GM12878 (cell line): ENCODE data around the gene PVRIG. TPM values are rescaled to one million over a fixed set of nuclear protein-coding genes. Genes with fewer than 3 reads are reported as not detected.

Experiments used
- ATAC-seq: fragments of 200-7000 bp; cut with Tn5 transposase; 3 replicates; pipeline ENCODE4 v1.9.1; 2020; ENCODE audit warnings: mild to moderate bottlenecking, moderate library complexity
- BruUV-seq: library from RNA; stranded (reverse); fragments of 400-500 nt; replicated peaks from 2 replicates; lab custom pipeline; 2021; lab: Mats Ljungman, UMichigan
- CTCF ChIA-PET: fragments of 300-600 bp; sonication (Branson Sonifier 250); formaldehyde crosslinking; extraction: SDS; loops from one replicate; lab custom pipeline; 2021; ENCODE audit warnings: inconsistent platforms; lab: Yijun Ruan, JAX
- POLR2A ChIA-PET: fragments of 350-600 bp; formaldehyde crosslinking; extraction: SDS; loops from one replicate; lab custom pipeline; 2021; ENCODE audit warnings: inconsistent platforms; lab: Charles Lee
- RAD21 ChIA-PET: fragments of 300-600 bp; sonication (Branson Sonifier 250); formaldehyde crosslinking; loops from one replicate; lab custom pipeline; 2023; ENCODE audit warnings: antibody characterized with exemption; ENCODE audit not compliant: unreplicated experiment; lab: Charles Lee
- SMC1A ChIA-PET: fragments of 300-600 bp; sonication (Branson Sonifier 250); formaldehyde crosslinking; loops from one replicate; lab custom pipeline; 2023; ENCODE audit not compliant: unreplicated experiment, uncharacterized antibody; lab: Charles Lee
- DNase-seq: peaks from one replicate; pipeline ENCODE4 v3.0.0-alpha.2; 2011; ENCODE audit warnings: low read depth, low spot score
- FAIRE-seq: peaks from 3 replicates; lab custom pipeline; 2011; peaks lifted over from hg19 to GRCh38; lab: Jason Lieb, UNC
- H2AFZ ChIP-seq: 2 replicates; pipeline ENCODE4 v1.6.0; 2011; ENCODE audit warnings: low read depth, low read length, control low read depth; ENCODE audit not compliant: control insufficient read depth
- H3K27ac ChIP-seq: 2 replicates; pipeline ENCODE4 v1.5.1; 2011; ENCODE audit warnings: control low read depth; ENCODE audit not compliant: control insufficient read depth, insufficient read depth
- H3K27me3 ChIP-seq, 2 experiments: replicated peaks in 1 of 2; 2 replicates each; pipeline versions ENCODE4 v1.6.0 to v1.6.1; 2011; ENCODE audit warnings: low read length in 1 of 2; ENCODE audit not compliant: control insufficient read depth in 2 of 2, insufficient read depth in 2 of 2
- H3K36me3 ChIP-seq, 2 experiments: 2 replicates each; pipeline ENCODE4 v1.5.1; 2011; ENCODE audit warnings: low read length in 1 of 2; ENCODE audit not compliant: control insufficient read depth in 2 of 2, insufficient read depth in 2 of 2
- H3K4me1 ChIP-seq: 2 replicates; pipeline ENCODE4 v1.6.1; 2011; ENCODE audit warnings: mild to moderate bottlenecking, low read length, moderate library complexity, mixed read lengths; ENCODE audit not compliant: control insufficient read depth, insufficient read depth
- H3K4me2 ChIP-seq: 2 replicates; pipeline ENCODE4 v1.6.0; 2011; ENCODE audit warnings: control low read depth; ENCODE audit not compliant: control insufficient read depth, insufficient read depth
- H3K4me3 ChIP-seq: fragments of 200-600 bp; sonication (generic); 2 replicates; pipeline ENCODE4 v1.5.1; 2016
- H3K79me2 ChIP-seq: 2 replicates; pipeline ENCODE4 v1.6.0; 2011; ENCODE audit warnings: low read length; ENCODE audit not compliant: control insufficient read depth, insufficient read depth
- H3K9ac ChIP-seq: 2 replicates; pipeline ENCODE4 v1.8.0; 2011; ENCODE audit warnings: low read length, control low read depth, mixed read lengths; ENCODE audit not compliant: control insufficient read depth, insufficient read depth
- H3K9me3 ChIP-seq: replicated peaks from 3 replicates; pipeline ENCODE4 v1.5.1; 2011; ENCODE audit warnings: mild to moderate bottlenecking, low read length; ENCODE audit not compliant: control insufficient read depth, insufficient read depth
- H4K20me1 ChIP-seq: 2 replicates; pipeline ENCODE4 v1.6.0; 2011; ENCODE audit not compliant: control insufficient read depth, insufficient read depth
- BACH1 ChIP-seq: fragments of 450-650 bp; IDR thresholded peaks from 2 replicates; pipeline ENCODE4 v1.6.1; 2017; ENCODE audit warnings: mild to moderate bottlenecking, borderline replicate concordance
- CBFB ChIP-seq: IDR thresholded peaks from 2 replicates; pipeline ENCODE4 v1.6.1; 2016; ENCODE audit warnings: antibody characterized with exemption, low read depth
- CBX5 ChIP-seq: sonication (generic); IDR thresholded peaks from 2 replicates; pipeline ENCODE4 v1.6.1; 2016; ENCODE audit warnings: low read depth, moderate library complexity, mild to moderate bottlenecking, inconsistent platforms
- E2F8 ChIP-seq: fragments of 450-650 bp; IDR thresholded peaks from 2 replicates; pipeline ENCODE4 v1.6.1; 2018; ENCODE audit warnings: mild to moderate bottlenecking, low read depth, moderate library complexity; ENCODE audit not compliant: partially characterized antibody
- HDAC6 ChIP-seq: fragments of 200-600 bp; sonication (generic); IDR thresholded peaks from one replicate; pipeline ENCODE4 v1.8.0; 2017; ENCODE audit warnings: antibody characterized with exemption; ENCODE audit not compliant: unreplicated experiment
- IRF4 ChIP-seq: IDR thresholded peaks from 2 replicates; pipeline ENCODE4 v1.6.1; 2011; ENCODE audit warnings: low read depth, low read length
- KDM1A ChIP-seq: fragments of 200-600 bp; sonication (generic); IDR thresholded peaks from 2 replicates; pipeline ENCODE4 v1.6.1; 2016; ENCODE audit warnings: borderline replicate concordance
- MTA3 ChIP-seq: IDR thresholded peaks from 2 replicates; pipeline ENCODE4 v1.6.1; 2012; ENCODE audit warnings: low read length, inconsistent platforms, borderline replicate concordance
- NFXL1 ChIP-seq: fragments of 450-650 bp; IDR thresholded peaks from 2 replicates; pipeline ENCODE4 v1.6.1; 2017; ENCODE audit warnings: antibody characterized with exemption, mild to moderate bottlenecking, borderline replicate concordance
- PAX5 ChIP-seq: IDR thresholded peaks from 2 replicates; pipeline ENCODE4 v1.6.1; 2011; ENCODE audit warnings: low read depth, low read length, borderline replicate concordance
- POLR2AphosphoS5 ChIP-seq: IDR thresholded peaks from 2 replicates; pipeline ENCODE4 v1.6.1; 2011; ENCODE audit warnings: mild to moderate bottlenecking, low read length, inconsistent platforms
- RBBP5 ChIP-seq: fragments of 200-600 bp; sonication (generic); conservative IDR thresholded peaks from 2 replicates; pipeline ENCODE4 v1.6.1; 2016
- TCF7 ChIP-seq: IDR thresholded peaks from 2 replicates; pipeline ENCODE4 v1.6.1; 2014; ENCODE audit warnings: antibody characterized with exemption, borderline replicate concordance
- WRNIP1 ChIP-seq: IDR thresholded peaks from 2 replicates; pipeline ENCODE4 v1.6.1; 2011; ENCODE audit warnings: low read depth, low read length, improper control_type of control experiment, borderline replicate concordance
- YY1 ChIP-seq: IDR thresholded peaks from 2 replicates; pipeline ENCODE4 v1.6.1; 2011; ENCODE audit warnings: low read depth, mild to moderate bottlenecking, low read length
- WGBS: methylation state at CpG from one replicate; pipeline ENCODE4 v1.1.6; 2016; ENCODE audit warnings: low lambda C conversion rate; ENCODE audit not compliant: insufficient replicate concordance, insufficient coverage; ENCODE audit errors: missing lambda C conversion rate; 5-methylcytosine and 5-hydroxymethylcytosine counted together
- in situ Hi-C: fragments of 300-500 bp; cut with MboI; formaldehyde crosslinking; loops from 9 replicates; pipeline ENCODE4 v1.14.3; 2018; ENCODE audit warnings: mixed read lengths
- intact Hi-C: fragments of 100-400 bp; cut with micrococcal nuclease; formaldehyde crosslinking; loops from one replicate; pipeline ENCODE4 v1.14.2; 2022; ENCODE audit not compliant: unreplicated experiment
- polyA plus RNA-seq, 11 experiments: library from polyadenylated mRNA; depleted of rRNA in 4 of 11; unstranded in 6 of 11; stranded (reverse) in 5 of 11; fragments of >200 nt; fragmentation: Nextera tagmentation in 4 of 11; fragmentation: Illumina TruSeq in 1 of 11; extraction: Ambion mirVana in 4 of 11; extraction: Trizol in 1 of 11; gene quantifications; 1 replicate in 1 of 11; 2 replicates in 10 of 11; pipeline versions ENCODE4 v1.2.1 to v1.2.3, GENCODE V29; 2011 to 2016; ENCODE audit warnings: inconsistent platforms in 2 of 11, missing spikeins in 2 of 11, low read depth in 1 of 11
- total RNA-seq, 4 experiments: library from RNA; depleted of rRNA in 3 of 4; stranded (reverse); fragments of >200 nt in 3 of 4; fragmentation: Illumina TruSeq in 1 of 4; extraction: Trizol in 1 of 4; gene quantifications; 2 replicates each; pipeline versions ENCODE4 v1.2.1 to v1.2.3, GENCODE V29; 2013 to 2021
- TF ChIP-seq, protein P1 (sequence below), 3 experiments: IDR thresholded peaks in 2 of 3; conservative IDR thresholded peaks in 1 of 3; 2 replicates each; pipeline ENCODE4 v1.5.1; 2011; ENCODE audit warnings: low read depth in 3 of 3, low read length in 3 of 3, mild to moderate bottlenecking in 3 of 3, control low read depth in 2 of 3, moderate library complexity in 2 of 3, inconsistent platforms in 1 of 3, mixed read lengths in 1 of 3; ENCODE audit not compliant: control insufficient read depth in 2 of 3, insufficient read depth in 1 of 3; ENCODE audit errors: extremely low read depth in 1 of 3
- TF ChIP-seq, protein P2 (sequence below): fragments of 450-650 bp; IDR thresholded peaks from 2 replicates; pipeline ENCODE4 v1.6.1; 2016; ENCODE audit warnings: mild to moderate bottlenecking

The PVRIG gene
- total and polyA plus RNA-seq, 10 of the 15 experiments (the other 5 are each of a cell fraction or from before 2014, with no cell fraction given): 1.3 to 44.0 (median 17.9) TPM

- Histone ChIP-seq H3K79me2 (no peaks in the 10 kb centered on the region), H4K20me1 (no peaks in the 10 kb centered on the region), H2AFZ (no peak overlapping the region), H3K36me3 (no peaks in the 10 kb centered on the region), H3K4me2 (no peak overlapping the region), H3K9me3 (no peaks in the 10 kb centered on the region), H3K4me3 (no peak overlapping the region), H3K9ac (no peak overlapping the region), H3K4me1 (no peaks in the 10 kb centered on the region), H3K27me3 (no peaks in the 10 kb centered on the region), H3K27ac (no peak overlapping the region)
- DNase-seq (no peak), ATAC-seq (no peak), FAIRE-seq (no peak)
- POLR2A ChIA-PET: interaction anchor here (0.7 kb wide), 1 partner anchor 12 kb away, joined by 4 read pairs; no protein-coding TSS in a partner anchor
- RAD21 ChIA-PET: no interaction called here
- SMC1A ChIA-PET: no interaction called here
- in situ Hi-C loops: no loop called here
- WGBS: 63% methylated on average over 10 of the region's 10 CpGs
- BruUV-seq: TSS peak; percentile 36
- CTCF ChIA-PET: interaction anchor here (0.6 to 1.5 kb wide), 2 partner anchors 134 to 223 kb away, joined by 3 read pairs; no protein-coding TSS in a partner anchor
- intact Hi-C loops: no loop called here
- TF ChIP-seq PAX5 (no peak), E2F8 (no peak), IRF4 (no peak), NFXL1 (no peak), HDAC6 (no peak), RBBP5 (no peak), CBX5 (no peak), YY1 (no peak), BACH1 (no peak), KDM1A (no peak), MTA3 (no peak), TCF7 (no peak), CBFB (no peak), WRNIP1 (no peak), POLR2AphosphoS5 (no peak)
- TF ChIP-seq, protein P1, sequence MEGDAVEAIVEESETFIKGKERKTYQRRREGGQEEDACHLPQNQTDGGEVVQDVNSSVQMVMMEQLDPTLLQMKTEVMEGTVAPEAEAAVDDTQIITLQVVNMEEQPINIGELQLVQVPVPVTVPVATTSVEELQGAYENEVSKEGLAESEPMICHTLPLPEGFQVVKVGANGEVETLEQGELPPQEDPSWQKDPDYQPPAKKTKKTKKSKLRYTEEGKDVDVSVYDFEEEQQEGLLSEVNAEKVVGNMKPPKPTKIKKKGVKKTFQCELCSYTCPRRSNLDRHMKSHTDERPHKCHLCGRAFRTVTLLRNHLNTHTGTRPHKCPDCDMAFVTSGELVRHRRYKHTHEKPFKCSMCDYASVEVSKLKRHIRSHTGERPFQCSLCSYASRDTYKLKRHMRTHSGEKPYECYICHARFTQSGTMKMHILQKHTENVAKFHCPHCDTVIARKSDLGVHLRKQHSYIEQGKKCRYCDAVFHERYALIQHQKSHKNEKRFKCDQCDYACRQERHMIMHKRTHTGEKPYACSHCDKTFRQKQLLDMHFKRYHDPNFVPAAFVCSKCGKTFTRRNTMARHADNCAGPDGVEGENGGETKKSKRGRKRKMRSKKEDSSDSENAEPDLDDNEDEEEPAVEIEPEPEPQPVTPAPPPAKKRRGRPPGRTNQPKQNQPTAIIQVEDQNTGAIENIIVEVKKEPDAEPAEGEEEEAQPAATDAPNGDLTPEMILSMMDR (IDR thresholded peaks at IDR 0.05 in 2 of 3, conservative IDR thresholded peaks at IDR 0.05 in 1 of 3; ENCODE audit: control insufficient read depth in 2 of 3, extremely low read depth in 1 of 3, insufficient read depth in 1 of 3, low read depth in 3 of 3, low read length in 3 of 3): no peak
- TF ChIP-seq, protein P2, sequence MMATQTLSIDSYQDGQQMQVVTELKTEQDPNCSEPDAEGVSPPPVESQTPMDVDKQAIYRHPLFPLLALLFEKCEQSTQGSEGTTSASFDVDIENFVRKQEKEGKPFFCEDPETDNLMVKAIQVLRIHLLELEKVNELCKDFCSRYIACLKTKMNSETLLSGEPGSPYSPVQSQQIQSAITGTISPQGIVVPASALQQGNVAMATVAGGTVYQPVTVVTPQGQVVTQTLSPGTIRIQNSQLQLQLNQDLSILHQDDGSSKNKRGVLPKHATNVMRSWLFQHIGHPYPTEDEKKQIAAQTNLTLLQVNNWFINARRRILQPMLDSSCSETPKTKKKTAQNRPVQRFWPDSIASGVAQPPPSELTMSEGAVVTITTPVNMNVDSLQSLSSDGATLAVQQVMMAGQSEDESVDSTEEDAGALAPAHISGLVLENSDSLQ: no peak
Measured at GRCh38 chr7:100266576-100267354, 47.0 kb downstream of the PVRIG start.
